ENCODE measurements around the gene SORCS2.
"Not testable (repeated sequence)": the region's sequence is repeated elsewhere in the genome, so short reads cannot be mapped to it uniquely, and the experiment has no call there.

Gene SORCS2

DNA sequence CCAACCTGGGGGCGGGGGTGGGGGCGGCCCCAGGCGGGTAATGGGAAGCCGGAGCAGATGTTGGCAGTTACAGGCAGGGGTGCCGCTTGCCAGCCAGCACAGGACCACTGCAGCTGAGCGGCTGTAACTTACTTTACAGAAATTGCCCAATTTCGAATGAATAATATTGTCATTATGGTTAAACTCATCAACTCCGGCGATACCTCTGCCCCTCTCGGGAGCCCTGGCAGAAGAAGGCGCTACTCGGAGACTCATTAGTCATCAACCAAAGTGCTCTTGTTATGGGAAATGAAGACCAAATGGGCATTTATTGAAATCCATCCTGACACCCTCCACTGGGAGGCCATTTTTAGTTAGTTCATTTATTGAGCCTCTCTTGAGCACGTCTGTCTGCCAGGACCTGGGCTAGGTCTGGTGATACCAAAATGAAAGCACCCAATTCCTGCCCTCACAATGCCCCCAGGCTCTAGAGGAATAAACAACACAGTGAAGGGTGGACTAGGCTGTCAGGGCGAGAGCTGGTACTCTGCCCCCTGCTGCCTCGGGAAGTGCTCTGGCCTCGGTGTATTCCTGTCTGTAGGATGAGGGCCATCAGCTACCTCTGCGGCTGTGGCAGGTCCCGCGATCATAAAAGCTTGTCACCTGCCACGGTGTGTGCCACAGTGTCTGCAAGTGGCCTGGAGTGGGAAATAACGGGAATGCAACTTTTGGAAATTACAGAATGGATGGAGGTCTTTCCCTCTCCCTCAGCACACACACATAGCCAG lies 401.5 kb downstream of the SORCS2 start:
- no peak overlapping the region for H3K4me3 ChIP-seq (ENCODE audit: low read depth, low read length)
- H3K36me3 ChIP-seq (ENCODE audit: control insufficient read depth, insufficient read depth, low read length) = no peaks in the 10 kb centered on the region
- H3K27me3 ChIP-seq (ENCODE audit: control insufficient read depth, insufficient read depth, low read length) = no peaks in the 10 kb centered on the region
- no peak overlapping the region for H3K9ac ChIP-seq (ENCODE audit: low read depth, low read length)
- no peaks in the 10 kb centered on the region for H3K4me1 ChIP-seq (ENCODE audit: control insufficient read depth, insufficient read depth, low read length)
- no peaks in the 10 kb centered on the region for H3K9me3 ChIP-seq (ENCODE audit: control insufficient read depth, insufficient read depth, low read length)

DNA sequence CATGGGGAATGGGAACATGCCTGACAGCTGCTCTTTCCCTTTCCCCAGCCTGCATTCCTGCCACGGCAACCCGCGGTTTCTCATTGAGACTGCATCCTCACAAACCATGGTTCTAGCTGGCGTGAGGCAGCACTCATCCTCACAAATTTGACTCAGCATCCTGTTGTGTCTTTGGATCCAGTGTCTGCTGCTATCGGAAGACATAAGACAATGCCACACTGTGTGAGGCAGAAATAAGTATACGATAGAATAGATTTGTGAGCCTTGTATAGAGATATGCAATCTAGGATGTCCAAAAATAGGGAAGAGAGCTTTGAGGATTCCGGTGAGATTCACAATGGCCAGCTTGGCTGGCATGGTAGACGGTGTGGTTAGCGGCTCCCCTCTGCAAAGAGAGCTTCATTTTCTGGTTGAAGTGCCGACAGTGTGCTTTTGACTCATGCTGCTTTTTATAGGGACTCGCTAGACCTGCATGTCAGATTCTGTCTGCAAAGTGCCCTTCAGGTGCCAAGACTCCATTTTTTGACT lies 403.7 kb downstream of the SORCS2 start:
- Histone ChIP-seq H3K4me3 (ENCODE audit: low read depth, low read length) (no peak overlapping the region), H3K9me3 (ENCODE audit: control insufficient read depth, insufficient read depth, low read length) (no peaks in the 10 kb centered on the region), H3K27me3 (ENCODE audit: control insufficient read depth, insufficient read depth, low read length) (no peaks in the 10 kb centered on the region), H3K4me1 (ENCODE audit: control insufficient read depth, insufficient read depth, low read length) (no peaks in the 10 kb centered on the region), H3K36me3 (ENCODE audit: control insufficient read depth, insufficient read depth, low read length) (no peaks in the 10 kb centered on the region), H3K9ac (ENCODE audit: low read depth, low read length) (no peak overlapping the region)

GRCh38 chr4:7596918-7597606 lies 404.7 kb downstream of the SORCS2 start:
- H3K36me3 ChIP-seq (ENCODE audit: control insufficient read depth, insufficient read depth, low read length) = no peaks in the 10 kb centered on the region
- H3K9me3 ChIP-seq (ENCODE audit: control insufficient read depth, insufficient read depth, low read length) = no peaks in the 10 kb centered on the region
- H3K4me3 ChIP-seq (ENCODE audit: low read depth, low read length) = no peak overlapping the region
- no peaks in the 10 kb centered on the region for H3K27me3 ChIP-seq (ENCODE audit: control insufficient read depth, insufficient read depth, low read length)
- no peaks in the 10 kb centered on the region for H3K4me1 ChIP-seq (ENCODE audit: control insufficient read depth, insufficient read depth, low read length)
- H3K9ac ChIP-seq (ENCODE audit: low read depth, low read length) = no peak overlapping the region

DNA sequence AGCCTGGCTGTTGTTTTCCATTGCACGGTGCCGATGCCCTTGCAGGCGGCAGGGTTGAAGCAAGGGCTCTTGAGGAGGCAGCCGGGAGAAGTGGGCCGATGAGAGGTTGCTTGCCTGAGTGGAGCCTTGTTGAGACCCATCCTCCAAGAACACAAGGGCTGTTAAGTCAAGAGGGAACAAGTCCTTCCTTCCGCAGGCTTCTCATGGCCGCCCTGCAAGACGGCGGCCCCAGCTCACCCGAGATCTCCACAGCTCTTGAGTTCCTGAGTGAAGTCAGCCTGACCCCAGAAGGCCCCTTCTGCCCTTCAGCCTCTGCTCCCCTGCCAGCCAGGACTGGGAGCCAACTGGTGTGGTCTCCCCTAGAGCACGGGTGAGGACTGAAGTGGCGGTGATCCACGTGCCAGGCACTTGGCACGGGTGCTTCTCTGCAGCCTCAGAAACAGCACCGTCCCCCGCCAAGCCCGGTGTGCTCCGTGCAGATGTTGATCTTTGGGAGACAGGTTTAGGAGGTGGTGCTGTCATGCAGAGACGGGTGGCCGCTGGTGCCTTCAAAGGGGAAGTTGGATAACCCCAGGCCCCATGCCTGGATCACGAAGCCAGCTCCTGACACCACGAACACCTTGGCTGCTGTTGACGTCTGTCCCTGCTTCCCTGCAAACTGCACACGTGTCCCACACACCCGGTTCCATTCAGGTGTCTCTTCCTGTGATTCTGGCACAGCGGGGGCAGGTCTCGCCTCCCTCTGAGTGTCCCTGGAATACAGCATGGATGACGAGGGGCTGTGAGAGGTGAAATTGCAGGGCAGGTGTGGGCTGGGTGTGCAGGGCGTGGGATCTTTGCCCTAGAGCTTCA lies 406.8 kb downstream of the SORCS2 start:
- H3K9ac ChIP-seq (ENCODE audit: low read depth, low read length) = no peak overlapping the region
- peaks cover 3% of the 10 kb centered on the region for H3K9me3 ChIP-seq (ENCODE audit: control insufficient read depth, insufficient read depth, low read length)
- no peak overlapping the region for H3K4me3 ChIP-seq (ENCODE audit: low read depth, low read length)
- H3K36me3 ChIP-seq (ENCODE audit: control insufficient read depth, insufficient read depth, low read length) = no peaks in the 10 kb centered on the region
- H3K27me3 ChIP-seq (ENCODE audit: control insufficient read depth, insufficient read depth, low read length) = no peaks in the 10 kb centered on the region
- H3K4me1 ChIP-seq (ENCODE audit: control insufficient read depth, insufficient read depth, low read length) = no peaks in the 10 kb centered on the region

- Histone ChIP-seq H3K27me3 (ENCODE audit: control insufficient read depth, insufficient read depth, low read length) (no peaks in the 10 kb centered on the region), H3K9ac (ENCODE audit: low read depth, low read length) (no peak overlapping the region), H3K9me3 (ENCODE audit: control insufficient read depth, insufficient read depth, low read length) (peaks cover 3% of the 10 kb centered on the region), H3K36me3 (ENCODE audit: control insufficient read depth, insufficient read depth, low read length) (no peaks in the 10 kb centered on the region), H3K4me1 (ENCODE audit: control insufficient read depth, insufficient read depth, low read length) (no peaks in the 10 kb centered on the region), H3K4me3 (ENCODE audit: low read depth, low read length) (no peak overlapping the region)
Measured at GRCh38 chr4:7600247-7600646, 407.9 kb downstream of the SORCS2 start.

- H3K4me1 ChIP-seq (ENCODE audit: control insufficient read depth, insufficient read depth, low read length); H3K4me3 ChIP-seq (ENCODE audit: low read depth, low read length); H3K36me3 ChIP-seq (ENCODE audit: control insufficient read depth, insufficient read depth, low read length); H3K9me3 ChIP-seq (ENCODE audit: control insufficient read depth, insufficient read depth, low read length); H3K27me3 ChIP-seq (ENCODE audit: control insufficient read depth, insufficient read depth, low read length); H3K9ac ChIP-seq (ENCODE audit: low read depth, low read length): not testable (repeated sequence)
Measured at GRCh38 chr4:7602166-7602565, 409.8 kb downstream of the SORCS2 start.

DNA sequence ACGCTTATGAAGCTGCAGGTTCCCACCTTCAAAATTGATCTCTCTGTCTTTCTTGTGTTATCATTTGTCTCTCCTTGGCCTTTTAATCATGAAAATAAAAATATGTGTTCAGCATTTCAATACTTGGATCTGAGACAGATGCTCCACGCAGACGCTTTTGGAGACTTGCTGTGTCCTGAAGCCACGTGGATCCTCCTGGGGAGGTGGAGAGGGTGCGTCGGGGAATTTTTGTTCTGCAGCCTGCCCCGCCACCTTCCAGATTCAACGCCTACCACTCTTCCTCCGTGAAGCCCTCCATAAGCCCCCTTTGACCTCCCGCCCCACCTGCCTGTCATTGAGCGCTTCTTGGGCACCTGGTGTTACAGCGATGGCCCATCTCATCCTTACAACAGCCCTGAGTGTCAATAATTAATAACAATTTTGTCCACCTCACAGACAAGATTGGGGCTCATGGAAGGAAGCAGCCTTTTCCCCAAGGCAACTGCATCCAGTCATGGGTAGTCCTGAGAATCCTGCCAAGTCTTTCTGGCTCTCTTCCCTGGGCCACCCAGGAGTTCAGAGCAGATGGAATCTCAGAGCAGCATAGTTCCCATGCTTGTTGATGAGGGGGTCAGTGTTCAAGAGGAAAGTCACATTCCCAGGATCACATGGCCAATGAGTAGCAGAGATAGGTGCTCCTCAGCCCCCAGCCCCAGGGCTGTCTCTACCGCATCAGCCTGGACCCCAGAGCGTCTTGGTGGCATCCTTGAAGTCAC lies 415.0 kb downstream of the SORCS2 start:
- Histone ChIP-seq H3K9me3 (ENCODE audit: control insufficient read depth, insufficient read depth, low read length) (peaks cover 3% of the 10 kb centered on the region), H3K27me3 (ENCODE audit: control insufficient read depth, insufficient read depth, low read length) (no peaks in the 10 kb centered on the region), H3K36me3 (ENCODE audit: control insufficient read depth, insufficient read depth, low read length) (no peaks in the 10 kb centered on the region), H3K9ac (ENCODE audit: low read depth, low read length) (no peak overlapping the region), H3K4me1 (ENCODE audit: control insufficient read depth, insufficient read depth, low read length) (no peaks in the 10 kb centered on the region), H3K4me3 (ENCODE audit: low read depth, low read length) (no peak overlapping the region)

DNA sequence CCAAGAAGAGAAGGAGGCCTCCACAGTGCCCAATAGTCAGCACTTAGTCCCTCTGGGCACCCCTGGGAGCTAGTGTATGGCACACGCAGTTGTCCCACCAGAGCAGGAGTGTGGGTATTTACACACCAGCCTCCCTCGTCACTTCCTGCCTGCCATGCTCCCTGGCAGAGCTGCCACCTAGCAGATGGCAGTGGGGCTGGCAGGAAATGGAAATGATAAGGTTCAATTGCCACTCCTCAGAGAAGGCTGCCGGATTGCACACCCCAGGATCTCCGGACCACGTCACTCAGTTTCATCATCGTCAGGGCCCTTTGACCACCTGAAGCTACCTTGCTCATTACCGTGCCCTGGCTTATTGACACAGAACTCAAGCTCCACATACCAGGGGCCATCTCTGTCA lies 415.7 kb downstream of the SORCS2 start:
- Histone ChIP-seq H3K4me1 (ENCODE audit: control insufficient read depth, insufficient read depth, low read length) (no peaks in the 10 kb centered on the region), H3K9ac (ENCODE audit: low read depth, low read length) (no peak overlapping the region), H3K9me3 (ENCODE audit: control insufficient read depth, insufficient read depth, low read length) (peaks cover 3% of the 10 kb centered on the region), H3K36me3 (ENCODE audit: control insufficient read depth, insufficient read depth, low read length) (no peaks in the 10 kb centered on the region), H3K4me3 (ENCODE audit: low read depth, low read length) (no peak overlapping the region), H3K27me3 (ENCODE audit: control insufficient read depth, insufficient read depth, low read length) (no peaks in the 10 kb centered on the region)

- Histone ChIP-seq H3K4me1 (ENCODE audit: control insufficient read depth, insufficient read depth, low read length) (no peaks in the 10 kb centered on the region), H3K36me3 (ENCODE audit: control insufficient read depth, insufficient read depth, low read length) (no peaks in the 10 kb centered on the region), H3K27me3 (ENCODE audit: control insufficient read depth, insufficient read depth, low read length) (no peaks in the 10 kb centered on the region), H3K9ac (ENCODE audit: low read depth, low read length) (no peak overlapping the region), H3K4me3 (ENCODE audit: low read depth, low read length) (no peak overlapping the region), H3K9me3 (ENCODE audit: control insufficient read depth, insufficient read depth, low read length) (no peaks in the 10 kb centered on the region)
Measured at GRCh38 chr4:7609316-7609715, 417.0 kb downstream of the SORCS2 start.

GRCh38 chr4:7610022-7610670 lies 417.8 kb downstream of the SORCS2 start:
- Histone ChIP-seq H3K4me3 (ENCODE audit: low read depth, low read length) (no peak overlapping the region), H3K9me3 (ENCODE audit: control insufficient read depth, insufficient read depth, low read length) (no peaks in the 10 kb centered on the region), H3K9ac (ENCODE audit: low read depth, low read length) (no peak overlapping the region), H3K36me3 (ENCODE audit: control insufficient read depth, insufficient read depth, low read length) (no peaks in the 10 kb centered on the region), H3K4me1 (ENCODE audit: control insufficient read depth, insufficient read depth, low read length) (no peaks in the 10 kb centered on the region), H3K27me3 (ENCODE audit: control insufficient read depth, insufficient read depth, low read length) (no peaks in the 10 kb centered on the region)

- H3K4me1 ChIP-seq (ENCODE audit: control insufficient read depth, insufficient read depth, low read length) = no peaks in the 10 kb centered on the region
- H3K9me3 ChIP-seq (ENCODE audit: control insufficient read depth, insufficient read depth, low read length) = no peaks in the 10 kb centered on the region
- H3K9ac ChIP-seq (ENCODE audit: low read depth, low read length) = no peak overlapping the region
- no peaks in the 10 kb centered on the region for H3K36me3 ChIP-seq (ENCODE audit: control insufficient read depth, insufficient read depth, low read length)
- H3K4me3 ChIP-seq (ENCODE audit: low read depth, low read length) = no peak overlapping the region
- no peaks in the 10 kb centered on the region for H3K27me3 ChIP-seq (ENCODE audit: control insufficient read depth, insufficient read depth, low read length)
Measured at GRCh38 chr4:7610841-7611240, 418.5 kb downstream of the SORCS2 start.

Measured in iPS-15b (cell line).